Thoracic aorta (tissue), 2 donors: ENCODE data around the gene C19orf81. TPM values are rescaled to one million over a fixed set of nuclear protein-coding genes. Genes with fewer than 3 reads are reported as not detected.

ENCODE experiments used
- ATAC-seq: fragments of 150-250 bp; one replicate; pipeline ENCODE4 v1.8.0; 2017; ENCODE audit warnings: low read depth; ENCODE audit not compliant: insufficient number of reproducible peaks, low FRiP score
- DNase-seq: peaks from one replicate; pipeline ENCODE4 v3.0.0-alpha.2; 2020; ENCODE audit warnings: low spot score
- H3K27ac ChIP-seq, 2 donors: fragments of 200-600 bp; sonication (generic); 1 replicate in 1 of 2; 2 replicates in 1 of 2; pipeline ENCODE4 v1.5.1; 2016; ENCODE audit warnings: mild to moderate bottlenecking in 2 of 2, moderate library complexity in 2 of 2
- H3K27me3 ChIP-seq: fragments of 200-600 bp; sonication (generic); replicated peaks from 2 replicates; pipeline ENCODE4 v1.6.0; 2016; ENCODE audit warnings: mild to moderate bottlenecking; ENCODE audit not compliant: insufficient read depth
- H3K36me3 ChIP-seq: fragments of 200-600 bp; sonication (generic); one replicate; pipeline ENCODE4 v1.5.1; 2016
- H3K4me1 ChIP-seq, 2 donors: fragments of 200-600 bp; sonication (generic); 1 replicate in 1 of 2; 2 replicates in 1 of 2; pipeline versions ENCODE4 v1.5.1 to v1.6.0; 2016; ENCODE audit warnings: low read depth in 2 of 2, mild to moderate bottlenecking in 1 of 2; ENCODE audit not compliant: control insufficient read depth in 1 of 2
- H3K4me3 ChIP-seq: fragments of 200-600 bp; sonication (generic); 2 replicates; pipeline ENCODE4 v1.5.1; 2016; ENCODE audit warnings: mild to moderate bottlenecking
- H3K9me3 ChIP-seq: fragments of 200-600 bp; sonication (generic); 2 replicates; pipeline ENCODE4 v1.5.1; 2016
- CTCF ChIP-seq: fragments of 200-600 bp; sonication (generic); IDR thresholded peaks from one replicate; pipeline ENCODE4 v1.5.1; 2019; ENCODE audit warnings: antibody characterized with exemption
- total RNA-seq, 2 donors: library from RNA; depleted of rRNA; stranded (reverse); fragments of >200 nt; gene quantifications; one replicate each; pipeline versions ENCODE4 v1.1.0 to v1.2.3, GENCODE V29; 2016

C19orf81 gene
- total RNA-seq, 2 donors from 2014 or later = not detected

DNA sequence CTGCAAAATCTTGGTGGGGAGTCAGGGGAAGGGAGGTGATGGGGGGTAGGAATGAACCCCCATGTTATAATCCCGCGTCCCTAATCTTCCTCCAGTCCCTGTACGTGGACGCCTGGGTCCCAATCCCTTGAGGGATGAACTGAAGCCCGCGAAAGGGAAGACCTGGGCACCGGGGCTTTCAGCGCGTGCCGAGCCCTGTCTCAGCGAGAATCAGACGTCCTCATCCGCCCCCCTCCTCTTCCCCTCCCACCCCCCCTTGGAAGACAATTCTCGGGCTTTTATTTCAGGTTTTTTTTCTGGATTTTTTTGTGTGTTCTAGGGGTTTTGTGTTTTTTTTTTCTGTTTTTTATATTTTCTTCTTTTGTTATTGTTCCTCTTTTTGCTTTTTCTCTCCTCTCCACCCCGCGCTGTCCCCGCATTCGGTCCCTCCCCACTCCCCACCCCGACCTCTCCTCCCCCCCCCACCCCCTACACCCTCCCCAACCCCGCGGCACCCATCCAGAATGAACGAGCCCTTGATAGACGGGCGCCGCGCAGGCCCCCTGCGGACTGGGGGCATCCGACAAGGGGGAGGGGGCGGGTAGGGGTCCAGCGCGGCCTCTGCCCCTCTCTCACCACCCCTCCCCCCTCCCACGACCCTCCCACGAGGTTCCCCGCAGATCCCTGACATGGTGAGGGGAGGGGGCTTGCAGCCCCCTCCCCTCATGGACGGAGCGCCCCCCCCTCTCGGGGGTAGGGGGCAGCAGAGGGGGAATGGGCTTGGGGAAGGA lies 10.3 kb downstream of the C19orf81 start:
- no peaks in the 10 kb centered on the region for H3K36me3 ChIP-seq
- no peak for TF ChIP-seq CTCF
- no peak overlapping the region for H3K27ac ChIP-seq
- peak overlapping the region; percentile 45 for H3K4me3 ChIP-seq
- ATAC-seq (no peak), DNase-seq (no peak)
- H3K9me3 ChIP-seq = peaks cover 10% of the 10 kb centered on the region
- no peaks in the 10 kb centered on the region for H3K27me3 ChIP-seq
- H3K4me1 ChIP-seq = peaks cover 0 to 5% of the 10 kb centered on the region in 2 donors

GRCh38 chr19:50660088-50660366 lies 10.8 kb downstream of the C19orf81 start:
- Histone ChIP-seq H3K27me3 (no peaks in the 10 kb centered on the region), H3K4me3 (no peak overlapping the region)

GRCh38 chr19:50661023-50661422 lies 11.8 kb downstream of the C19orf81 start:
- H3K36me3 ChIP-seq = no peaks in the 10 kb centered on the region
- H3K27me3 ChIP-seq = no peaks in the 10 kb centered on the region
- ATAC-seq (no peak), DNase-seq (no peak)
- no peaks in the 10 kb centered on the region for H3K9me3 ChIP-seq
- H3K27ac ChIP-seq = no peak overlapping the region
- H3K4me3 ChIP-seq = no peak overlapping the region
- no peak for TF ChIP-seq CTCF
- H3K4me1 ChIP-seq = peaks cover 0 to 5% of the 10 kb centered on the region in 2 donors

More at GRCh38 chr19:50660088-50660366, 10.8 kb downstream of the C19orf81 start:
- Histone ChIP-seq H3K27ac (no peak overlapping the region), H3K36me3 (no peaks in the 10 kb centered on the region), H3K9me3 (peaks cover 7% of the 10 kb centered on the region), H3K4me1 (peaks cover 0 to 5% of the 10 kb centered on the region in 2 donors)
- no peak for TF ChIP-seq CTCF
- ATAC-seq (no peak), DNase-seq (no peak)

DNA sequence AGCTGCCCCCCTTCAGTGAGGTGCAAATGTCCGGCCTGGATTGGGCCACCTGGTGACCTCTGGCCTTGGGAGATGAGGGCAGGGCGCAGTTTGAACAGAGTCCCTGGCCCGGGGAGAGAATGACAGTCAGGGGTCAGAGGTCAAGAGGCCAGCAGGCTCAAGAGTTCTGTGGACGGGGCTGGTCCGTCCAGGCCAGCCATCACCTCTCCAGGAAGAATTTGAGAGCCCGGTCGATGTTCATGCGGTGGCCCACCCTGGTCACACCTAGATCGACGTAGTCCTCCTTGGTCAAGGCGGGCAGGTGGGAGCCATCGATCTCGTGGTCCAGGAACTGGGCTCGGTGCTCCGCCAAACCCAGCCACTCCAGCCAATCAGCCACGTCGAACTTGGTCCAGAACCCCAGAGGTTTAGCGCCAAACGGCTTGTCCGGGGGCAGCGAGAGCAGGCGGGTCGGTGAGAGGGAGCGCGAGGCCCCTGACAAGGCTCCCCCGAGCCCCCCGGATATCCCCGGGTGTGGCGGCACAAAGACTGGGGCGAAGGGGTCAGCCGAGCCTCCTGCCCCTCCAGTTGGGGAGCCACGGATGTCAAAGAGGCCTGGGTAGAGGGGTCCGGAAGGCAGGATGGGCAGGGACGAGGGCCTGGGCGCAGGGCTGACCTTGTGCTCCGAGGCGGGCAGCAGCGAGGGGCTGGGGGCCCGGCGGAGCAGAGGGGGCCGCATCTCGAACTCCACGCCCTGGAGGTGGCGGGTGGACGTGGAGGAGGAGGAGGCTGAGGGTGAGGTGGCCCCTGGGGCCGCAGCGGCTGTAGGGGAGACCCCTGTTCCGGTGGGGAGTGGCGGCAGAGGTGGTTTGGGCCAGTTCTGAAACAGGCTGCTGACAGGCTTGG lies 12.8 kb downstream of the C19orf81 start:
- Histone ChIP-seq H3K4me3 (no peak overlapping the region), H3K9me3 (no peaks in the 10 kb centered on the region), H3K27ac (no peak overlapping the region), H3K4me1 (peaks cover 0 to 5% of the 10 kb centered on the region in 2 donors), H3K36me3 (no peaks in the 10 kb centered on the region), H3K27me3 (no peaks in the 10 kb centered on the region)
- DNase-seq (no peak), ATAC-seq (no peak)
- no peak for TF ChIP-seq CTCF
